Measurements from ENCODE around the gene NUP93.
"Not testable (repeated sequence)": the region's sequence is repeated elsewhere in the genome, so short reads cannot be mapped to it uniquely, and the experiment has no call there.

Gene NUP93

DNA sequence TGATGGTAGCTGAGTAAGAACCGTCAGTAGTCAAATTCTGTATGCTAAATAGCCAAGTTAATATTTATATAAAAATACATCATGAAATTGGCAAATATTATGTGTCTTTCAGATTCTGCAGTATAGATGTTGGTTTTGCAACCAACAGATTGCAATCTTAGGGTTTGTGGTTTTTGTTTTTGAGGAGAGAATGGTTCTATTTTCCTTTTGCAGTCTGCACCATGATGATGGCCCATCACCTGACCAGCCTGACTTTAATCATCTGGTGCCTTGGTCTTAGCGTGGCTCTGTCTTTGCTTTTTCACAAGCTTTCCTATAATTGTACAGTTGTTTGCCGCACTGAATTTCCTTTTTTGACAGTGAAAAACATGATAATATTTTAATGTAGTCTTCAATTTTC is 50.7 kb downstream of the NUP93 start:
- no peak for DNase-seq

DNA sequence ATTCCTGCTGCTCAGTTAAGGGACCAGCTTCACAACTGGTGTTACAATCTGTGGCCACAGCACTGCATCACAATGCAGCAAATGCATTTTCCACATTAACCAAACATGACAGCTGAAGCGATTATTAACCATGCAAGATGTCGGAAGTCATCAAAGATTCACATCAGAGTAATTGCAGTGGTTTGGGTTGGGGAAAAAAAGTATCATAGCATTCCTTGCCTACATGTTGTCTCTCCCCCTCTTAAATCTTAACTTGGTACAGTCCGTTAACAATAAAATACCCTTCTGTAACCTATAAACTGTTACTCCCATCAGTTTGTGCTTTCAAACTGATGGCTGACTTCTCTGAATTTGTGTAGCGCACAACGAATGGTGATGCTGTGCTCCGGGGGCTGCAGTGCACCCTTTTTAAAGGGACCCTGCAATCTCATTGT is 51.6 kb downstream of the NUP93 start:
- DNase-seq: no peak

DNA sequence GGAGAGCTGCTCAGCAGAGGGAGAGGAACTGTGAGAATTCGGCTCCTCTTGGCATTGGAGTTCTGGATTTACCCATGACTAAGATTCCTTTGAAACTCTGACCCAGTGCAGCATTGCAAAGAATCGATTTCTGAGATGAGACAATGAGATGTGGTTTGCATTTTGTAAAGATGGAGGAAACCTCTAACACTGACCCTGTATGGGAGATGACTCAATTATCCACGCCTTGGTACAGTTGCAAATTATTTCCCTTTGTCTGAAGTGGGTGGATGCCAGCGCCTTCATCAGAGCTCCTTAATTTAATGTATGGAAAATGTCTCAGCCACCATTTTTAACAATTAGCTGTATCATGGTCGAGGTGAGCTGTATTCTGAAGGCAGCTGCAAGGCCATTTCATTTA is 53.4 kb downstream of the NUP93 start:
- DNase-seq: no peak

DNA sequence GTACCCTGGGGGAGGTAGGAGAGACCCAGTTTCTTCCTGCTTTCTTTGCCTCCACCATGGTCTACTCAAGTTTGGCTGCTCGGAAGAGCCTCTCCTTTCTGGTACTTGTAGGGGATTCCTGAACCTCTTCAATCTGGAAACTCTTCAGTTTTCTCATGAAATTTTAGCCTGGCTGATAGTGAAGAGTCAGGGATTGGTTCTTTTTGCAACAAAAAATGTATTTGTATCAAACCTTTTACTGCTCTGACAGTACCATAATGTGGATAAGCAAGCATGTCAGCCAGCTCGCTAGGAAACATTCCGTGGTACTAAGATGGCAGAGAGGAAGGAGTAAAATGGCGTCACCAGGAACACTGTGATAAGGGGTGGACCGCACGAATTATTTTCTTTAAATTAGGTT is 55.4 kb downstream of the NUP93 start:
- no peak for DNase-seq

DNA sequence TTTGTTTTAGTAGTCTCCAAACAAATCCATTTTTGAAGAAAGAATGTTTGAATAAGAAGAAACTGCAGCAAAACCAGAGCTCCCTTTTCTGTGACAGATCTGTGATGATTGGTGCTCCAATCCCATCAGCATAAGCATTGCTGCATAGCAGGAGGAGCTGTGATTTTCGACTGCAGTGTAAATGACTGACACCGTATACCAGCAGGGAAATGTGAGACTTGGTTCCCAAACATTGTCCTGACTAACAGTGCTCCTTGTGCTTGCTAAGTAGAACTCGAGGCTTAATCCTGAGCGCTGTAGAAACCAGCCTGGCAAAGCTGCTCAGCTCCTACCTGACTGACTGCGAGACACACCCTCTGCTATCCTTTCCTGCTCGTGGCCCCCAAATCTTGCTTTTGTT is 57.2 kb downstream of the NUP93 start:
- no peak for DNase-seq

DNA sequence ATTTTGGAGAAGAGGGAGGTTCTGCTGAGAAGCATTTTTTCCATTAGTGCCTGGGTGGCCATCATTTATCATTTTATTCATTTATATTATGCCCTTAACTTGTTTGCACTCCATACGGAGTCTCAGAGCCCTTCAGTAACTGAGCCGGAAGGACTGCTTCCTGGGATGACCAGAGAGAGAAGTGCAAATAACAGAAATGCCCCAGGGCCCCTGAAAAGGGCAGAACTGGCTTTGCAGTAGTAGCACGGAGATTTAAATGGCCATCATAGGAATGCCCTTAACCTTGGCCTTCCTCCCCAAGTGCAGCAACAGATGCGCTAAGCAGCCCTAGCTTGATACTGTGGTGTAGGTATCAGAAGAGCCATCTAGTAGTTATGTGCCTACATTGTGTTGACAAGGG is 58.5 kb downstream of the NUP93 start:
- DNase-seq: no peak

DNA sequence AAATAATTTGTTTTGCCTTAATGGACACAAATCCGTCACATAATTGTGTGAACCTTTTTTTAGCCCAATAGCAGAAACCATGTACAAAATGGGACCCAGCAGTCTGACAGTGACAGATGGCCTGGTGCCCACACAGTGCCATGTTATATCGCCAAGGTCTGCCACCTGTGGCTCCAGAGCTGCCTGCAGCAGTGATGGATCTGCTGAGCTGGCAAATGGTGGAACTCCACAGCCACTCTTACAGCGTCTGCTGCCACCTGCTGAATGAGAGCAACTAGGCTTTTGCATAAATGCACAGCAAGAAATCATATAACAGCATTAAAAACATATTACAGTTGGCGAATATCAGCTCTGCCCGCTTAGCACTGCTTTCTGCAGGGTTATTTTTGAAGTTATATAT is 59.4 kb downstream of the NUP93 start:
- peak; percentile 30 for DNase-seq

DNA sequence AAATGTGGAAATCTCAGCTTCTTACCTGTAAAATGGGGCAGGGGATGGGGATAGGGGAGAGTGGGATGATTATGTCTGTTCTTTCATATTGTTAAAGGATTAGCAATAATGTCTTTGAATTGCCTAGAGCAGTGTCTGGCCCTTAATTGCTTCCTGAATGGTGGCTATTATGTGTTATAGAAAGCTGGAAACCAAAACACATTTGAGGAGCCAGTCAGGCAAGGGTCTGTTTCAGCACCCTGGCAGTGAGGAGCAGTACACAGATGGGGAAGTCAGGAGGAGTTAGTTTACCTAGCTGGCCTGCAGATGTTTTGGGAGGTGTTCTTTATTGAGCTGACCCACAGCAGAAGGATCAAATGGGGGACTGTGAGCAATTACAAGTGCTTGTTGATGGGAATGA is 63.0 kb downstream of the NUP93 start:
- DNase-seq: no peak

DNA sequence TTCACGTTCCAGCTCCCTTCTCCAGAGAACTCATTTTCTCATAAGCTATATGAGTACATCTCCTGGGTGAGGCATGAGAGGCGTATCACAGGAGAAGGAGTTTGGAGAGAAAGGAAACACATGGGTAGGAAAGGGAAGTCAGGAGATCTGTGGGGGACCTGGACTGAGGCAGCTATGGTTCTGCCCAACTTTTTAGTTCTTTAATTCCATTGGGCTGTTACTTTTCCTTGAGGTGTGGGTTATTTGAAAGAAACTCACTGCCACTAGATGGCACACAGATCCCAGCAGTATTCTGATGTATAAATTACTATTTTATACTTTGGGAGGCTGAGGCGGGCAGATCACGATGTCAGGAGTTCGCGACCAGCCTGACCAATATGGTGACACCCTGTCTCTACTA is 63.6 kb downstream of the NUP93 start:
- peak; percentile 58 for DNase-seq

DNA sequence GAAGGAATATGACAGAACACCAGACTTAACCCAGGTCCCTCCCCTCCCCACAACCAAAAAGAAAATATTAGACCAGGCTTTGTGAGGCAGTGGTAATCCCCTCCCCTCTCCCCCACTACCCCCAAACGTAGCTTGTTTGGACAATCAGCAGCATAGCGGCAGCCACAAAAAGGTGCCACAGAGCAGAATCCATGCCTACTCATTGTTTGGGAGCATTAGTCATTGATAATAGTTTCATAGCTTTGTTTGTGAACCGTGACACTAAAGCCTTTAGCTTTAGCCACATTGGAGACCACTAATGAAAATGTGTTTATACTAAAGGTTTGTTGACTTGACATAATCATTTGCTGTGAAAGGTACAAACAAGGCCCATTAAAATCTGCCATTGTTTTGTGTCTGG is 65.1 kb downstream of the NUP93 start:
- DNase-seq: no peak

DNA sequence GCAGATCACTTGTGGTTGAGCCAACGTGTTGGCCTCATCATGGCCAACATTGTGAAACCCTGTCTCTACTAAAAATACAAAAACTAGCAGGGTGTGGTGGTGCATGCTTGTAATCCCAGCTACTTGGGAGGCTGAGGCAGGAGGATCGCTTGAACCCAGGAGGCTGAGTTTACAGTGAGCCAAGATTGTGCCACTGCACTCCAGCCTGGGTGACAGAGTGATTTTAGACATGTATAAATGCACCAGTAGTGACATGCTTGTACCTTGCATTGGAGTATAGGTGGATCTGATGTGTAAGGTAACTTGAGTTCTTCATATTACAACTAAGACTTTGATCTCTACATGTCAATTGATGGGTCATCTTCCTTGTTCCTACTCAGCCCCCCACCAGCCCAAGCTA is 67.1 kb downstream of the NUP93 start:
- not testable (repeated sequence) for DNase-seq

DNA sequence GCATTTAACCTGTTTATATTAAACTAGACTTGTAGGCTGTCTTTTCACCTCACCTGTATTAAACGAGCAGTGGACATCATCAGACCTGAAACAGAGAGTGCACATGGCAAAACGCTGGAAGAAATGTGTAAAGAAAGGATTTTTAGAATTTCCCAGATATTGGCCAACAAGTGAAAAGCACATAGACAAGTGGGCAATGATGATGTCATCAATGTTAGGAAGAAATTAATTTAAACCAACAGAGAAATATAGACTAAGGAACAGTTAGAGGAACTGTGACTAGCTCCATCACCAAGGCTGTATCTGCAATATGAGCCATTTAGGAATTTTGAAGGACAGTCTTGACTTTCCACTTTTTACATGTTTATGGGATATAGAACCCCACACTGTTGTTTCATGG is 67.9 kb downstream of the NUP93 start:
- DNase-seq: no peak

DNA sequence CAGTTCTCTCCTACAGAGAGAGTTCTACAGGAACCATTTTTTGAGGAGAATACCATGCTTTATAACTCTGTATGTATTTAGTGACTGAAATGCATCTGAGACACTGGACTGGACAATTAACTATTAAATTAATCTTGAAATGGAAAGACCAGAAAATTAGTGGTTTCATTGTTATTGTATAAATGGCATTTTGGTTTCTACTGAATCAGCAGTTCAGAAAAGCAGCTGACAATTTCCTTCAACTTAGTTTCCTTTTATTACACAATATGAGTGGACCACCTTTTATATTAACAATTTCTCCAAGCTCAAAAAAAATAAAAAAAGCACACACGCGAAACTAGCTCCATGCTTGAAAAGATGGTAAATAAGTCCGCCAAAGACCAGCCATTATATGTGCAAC is 69.0 kb downstream of the NUP93 start:
- DNase-seq: no peak

DNA sequence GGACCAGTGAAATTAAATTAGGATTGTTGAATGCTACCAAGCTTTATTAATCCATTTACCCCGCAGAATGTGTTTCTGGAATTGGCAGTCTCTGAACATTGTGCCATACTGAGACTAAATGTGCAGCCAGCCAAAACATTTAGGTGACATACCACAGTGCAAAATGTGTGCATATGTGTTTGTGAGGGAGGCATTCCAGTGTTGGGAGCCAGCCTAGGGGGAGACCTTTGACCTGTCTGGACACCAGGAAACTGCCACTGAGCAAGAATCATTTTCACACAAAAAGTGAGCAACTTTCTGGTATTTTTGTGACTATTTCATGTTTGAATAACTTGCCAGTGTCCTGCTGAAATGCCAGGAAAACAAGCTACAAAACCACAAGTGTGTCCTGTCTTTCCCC is 70.4 kb downstream of the NUP93 start:
- no peak for DNase-seq

DNA sequence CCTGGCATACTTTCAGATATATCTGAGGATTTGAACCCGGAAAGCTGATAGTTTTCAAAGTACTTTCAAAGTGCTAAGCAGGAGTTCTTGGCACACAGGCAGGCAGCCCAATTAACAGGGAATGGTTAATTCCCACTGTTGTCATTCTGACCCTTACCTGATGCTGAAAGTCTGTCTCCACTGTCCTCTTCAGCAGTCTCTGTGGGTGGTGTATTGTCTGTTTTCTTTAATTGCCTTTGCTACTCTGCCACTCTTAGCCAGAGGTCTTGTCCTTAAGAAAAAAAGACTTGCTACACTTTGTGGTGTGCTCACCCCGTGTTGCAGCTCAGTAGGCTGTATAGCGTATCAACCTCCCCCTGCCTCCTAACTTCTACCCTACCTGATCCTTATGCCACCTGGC is 71.8 kb downstream of the NUP93 start:
- DNase-seq: no peak

DNA sequence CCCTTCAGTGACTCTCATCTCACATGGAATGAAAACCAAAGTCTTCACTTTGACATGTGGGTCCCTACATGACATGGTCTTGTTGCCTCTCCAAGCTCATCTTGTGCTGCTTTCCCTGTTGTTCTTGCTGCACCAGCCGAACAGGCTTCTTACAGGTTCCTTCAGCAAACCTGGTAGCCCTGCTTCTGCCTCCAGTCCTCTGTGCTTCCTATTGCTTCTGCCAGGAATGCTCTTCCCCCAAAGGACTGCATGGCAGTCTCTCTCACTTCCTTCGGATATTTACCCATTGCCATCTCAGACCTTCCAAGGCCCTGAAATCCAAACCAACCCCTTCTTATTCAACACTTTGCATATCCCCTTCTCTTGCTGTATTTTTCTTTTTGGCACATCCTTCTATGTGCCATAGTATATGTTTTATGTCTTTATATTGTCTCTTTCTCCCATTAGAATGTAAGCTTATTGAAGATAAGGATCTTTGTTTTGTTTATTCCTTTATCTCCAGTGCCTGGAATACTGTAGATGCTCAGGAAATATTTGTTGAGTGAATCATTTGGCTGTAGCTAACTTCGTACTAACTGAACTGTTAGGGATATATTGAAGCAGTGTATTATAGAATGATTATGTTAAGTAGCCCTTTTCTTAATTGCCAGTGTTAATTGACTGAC is 77.2 kb downstream of the NUP93 start:
- DNase-seq: peak; percentile 43

DNA sequence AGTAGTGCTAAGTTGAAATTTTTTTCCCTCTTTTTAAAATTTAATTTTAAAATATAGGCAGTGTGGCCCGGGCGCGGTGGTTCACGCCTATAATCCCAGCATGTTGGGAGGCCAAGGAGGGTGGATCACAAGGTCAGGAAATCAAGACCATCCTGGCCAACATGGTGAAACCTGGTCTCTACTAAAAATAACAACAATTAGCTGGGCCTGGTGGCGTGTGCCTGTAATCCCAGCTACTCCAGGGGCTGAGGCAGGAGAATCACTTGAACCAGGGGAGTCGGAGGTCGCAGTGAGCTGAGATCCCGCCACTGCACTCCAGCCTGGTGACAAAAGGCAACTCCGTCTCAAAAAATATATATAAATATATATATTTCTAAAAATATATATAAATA is 77.7 kb downstream of the NUP93 start:
- DNase-seq: not testable (repeated sequence)

DNA sequence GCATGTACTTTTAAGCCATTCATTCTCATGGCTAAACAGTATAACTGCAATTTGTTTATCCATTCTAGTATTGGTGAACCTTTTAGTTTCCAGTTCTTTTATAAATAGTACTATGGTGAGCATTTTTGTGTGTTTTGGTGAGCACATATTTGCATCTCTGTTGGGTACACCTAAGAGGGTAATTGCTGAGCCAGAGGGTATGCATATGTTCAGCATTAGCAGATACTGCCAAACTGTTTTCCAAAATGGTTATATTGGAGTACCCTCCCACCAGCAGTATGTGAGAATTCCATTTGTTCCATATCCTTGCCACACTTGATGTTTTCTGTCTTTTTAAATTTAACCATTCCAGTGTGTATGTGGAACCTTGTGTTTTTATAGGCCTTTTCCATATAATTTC is 81.0 kb downstream of the NUP93 start:
- DNase-seq: no peak

DNA sequence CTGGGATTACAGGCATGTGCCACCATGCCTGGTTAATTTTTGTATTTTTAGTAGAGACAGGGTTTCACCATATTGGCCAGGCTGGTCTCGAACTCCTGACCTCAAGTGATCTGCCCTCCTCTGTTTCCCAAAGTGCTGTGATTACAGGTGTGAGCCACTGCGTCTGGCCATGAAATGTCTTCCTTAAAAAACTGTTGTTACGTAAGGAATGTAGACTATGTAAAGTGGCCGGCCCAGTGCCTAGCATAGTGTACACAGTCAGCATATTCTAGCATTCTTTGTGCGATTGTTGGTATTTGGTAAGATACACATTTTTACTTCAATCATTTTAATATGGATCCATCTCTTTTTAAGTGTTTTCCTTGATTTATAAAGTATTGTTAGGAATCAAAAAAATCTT is 81.7 kb downstream of the NUP93 start:
- not testable (repeated sequence) for DNase-seq

DNA sequence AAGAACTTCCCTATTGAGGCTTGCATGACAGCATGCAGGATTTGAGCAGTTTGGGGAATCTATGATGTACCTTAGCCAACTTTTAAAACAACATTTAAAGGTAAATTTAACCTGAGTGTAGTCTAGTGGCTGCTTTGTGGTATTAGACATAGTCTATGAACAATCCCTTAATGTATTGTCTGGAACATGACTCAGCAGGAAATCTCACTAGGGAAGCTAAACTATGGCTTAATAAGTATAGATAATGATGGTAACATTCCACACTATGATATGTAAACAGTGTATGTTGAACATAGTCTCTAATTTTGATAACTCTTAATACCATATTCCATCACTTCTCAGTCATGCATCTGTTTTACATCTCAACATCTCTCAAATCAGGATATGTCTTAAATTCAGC is 83.0 kb downstream of the NUP93 start:
- DNase-seq: peak; percentile 65

DNA sequence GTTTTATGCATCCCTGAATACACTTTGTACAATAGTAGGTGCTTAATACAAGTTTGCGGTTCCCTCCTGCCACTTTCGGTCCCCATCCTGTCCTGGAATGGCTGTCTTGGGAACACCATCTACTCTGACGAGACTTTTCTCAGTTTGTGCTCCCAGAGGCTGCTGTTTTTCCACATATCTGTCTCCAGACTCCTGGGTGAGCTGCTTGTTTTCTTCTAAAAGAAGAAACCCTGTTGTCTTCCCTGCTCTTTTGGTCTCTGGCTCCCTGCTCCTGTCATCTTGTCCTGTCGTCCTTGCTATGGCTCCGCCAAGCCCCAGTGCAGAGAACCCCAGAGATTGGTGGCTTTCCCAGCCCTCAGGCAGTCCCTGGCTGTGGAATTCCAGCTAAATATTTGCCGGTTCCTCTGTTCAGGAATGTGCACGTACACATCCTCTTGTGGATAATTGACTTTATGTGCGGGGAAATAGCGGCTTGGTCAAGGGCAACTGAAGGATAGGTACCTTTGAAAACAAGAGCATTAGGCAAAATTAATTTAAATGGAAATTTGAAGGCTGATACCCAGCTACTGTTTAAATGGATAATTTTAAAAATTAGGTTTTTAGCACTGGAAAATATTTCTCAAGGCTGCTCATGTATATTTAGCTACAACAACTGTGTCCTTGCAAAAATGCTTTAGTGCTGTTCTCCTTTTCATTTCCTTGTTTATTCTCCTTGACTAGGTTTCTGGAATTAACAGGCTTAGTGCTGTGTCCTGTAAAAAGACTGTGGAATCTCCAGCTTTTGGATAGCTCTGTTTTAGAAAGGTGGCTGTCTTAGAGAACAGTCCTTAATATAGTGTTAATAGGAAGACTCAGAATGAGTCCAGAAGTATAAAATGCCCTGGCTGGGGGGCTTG is 84.9 kb downstream of the NUP93 start:
- DNase-seq: peak; percentile 72

DNA sequence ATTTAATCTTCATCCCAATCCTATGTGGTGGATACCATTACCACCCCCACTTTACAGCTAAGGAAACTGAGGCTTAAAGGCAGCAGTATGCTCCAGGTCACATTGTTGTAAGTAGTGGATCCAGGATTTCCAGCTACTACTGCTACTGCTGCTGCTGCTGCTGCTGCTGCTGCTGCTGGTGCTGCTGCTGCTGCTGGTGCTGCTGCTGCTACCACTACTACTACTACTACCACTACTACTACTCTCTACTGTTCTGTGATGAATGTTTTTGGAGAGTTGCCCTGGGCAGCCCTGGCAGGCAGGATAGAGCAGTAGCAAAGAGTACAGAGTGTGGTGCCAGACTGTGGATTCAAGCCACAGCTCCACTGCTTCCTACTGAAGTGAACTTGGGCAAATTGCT is 85.8 kb downstream of the NUP93 start:
- DNase-seq: no peak

DNA sequence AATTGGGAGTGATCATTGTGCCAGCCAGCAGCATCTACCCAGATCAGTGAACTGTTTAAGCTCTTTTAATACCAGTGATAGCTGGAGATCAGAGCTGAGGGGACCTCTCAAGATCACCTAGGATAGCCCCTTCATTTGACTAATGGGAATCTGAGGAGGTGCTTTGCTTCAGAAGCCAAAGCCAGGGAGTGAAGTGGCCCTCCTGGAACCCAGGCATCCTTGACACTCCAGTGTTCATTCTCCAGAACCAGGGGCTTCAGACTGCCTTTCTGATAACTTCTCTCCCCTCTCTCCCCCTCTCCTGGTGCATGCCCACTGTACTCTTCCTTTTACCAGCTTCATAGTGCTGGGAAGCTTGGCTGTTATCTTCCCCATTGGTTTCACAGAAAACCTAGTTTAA is 87.1 kb downstream of the NUP93 start:
- no peak for DNase-seq

DNA sequence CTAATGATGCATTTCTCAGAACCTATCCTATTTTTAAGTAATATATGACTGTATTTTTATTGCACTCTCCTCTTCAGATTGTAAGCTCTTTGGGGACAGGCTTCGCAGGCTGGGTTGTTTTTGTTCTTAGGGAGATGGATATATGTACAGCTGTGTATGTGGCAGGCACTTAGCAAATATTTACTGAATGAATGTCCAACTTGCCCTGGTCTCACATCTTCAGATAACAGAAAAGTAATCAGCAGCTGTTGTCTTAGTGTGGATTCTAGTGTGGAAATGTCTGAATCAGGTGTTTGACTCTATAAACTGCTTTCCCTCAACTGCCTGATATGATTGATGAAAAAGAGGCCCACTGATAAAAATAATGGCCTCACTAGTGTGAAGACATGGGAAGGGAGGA is 88.0 kb downstream of the NUP93 start:
- no peak for DNase-seq
